Prostate gland (tissue), 2 donors: ENCODE measurements around the gene ERAS.
"Not testable (repeated sequence)": the region's sequence is repeated elsewhere in the genome, so short reads cannot be mapped to it uniquely, and the experiment has no call there.

Experiments used
- POLR2A ChIP-seq: fragments of 450-650 bp; IDR thresholded peaks from one replicate; pipeline ENCODE4 v1.6.1; 2016; ENCODE audit warnings: antibody characterized with exemption, mild to moderate bottlenecking
- POLR2AphosphoS5 ChIP-seq: sonication (generic); formaldehyde crosslinking; IDR thresholded peaks from one replicate; pipeline ENCODE4 v1.6.1; 2017; ENCODE audit warnings: antibody characterized with exemption
- TF ChIP-seq, protein P1 (sequence below), 4 experiments: fragments of 200-600 bp in 2 of 4; fragments of 450-650 bp in 2 of 4; sonication (generic) in 2 of 4; IDR thresholded peaks; 1 replicate in 3 of 4; 2 replicates in 1 of 4; pipeline ENCODE4 v1.5.1; 2016 to 2019; ENCODE audit warnings: antibody characterized with exemption in 4 of 4, mild to moderate bottlenecking in 2 of 4, moderate library complexity in 2 of 4

DNA sequence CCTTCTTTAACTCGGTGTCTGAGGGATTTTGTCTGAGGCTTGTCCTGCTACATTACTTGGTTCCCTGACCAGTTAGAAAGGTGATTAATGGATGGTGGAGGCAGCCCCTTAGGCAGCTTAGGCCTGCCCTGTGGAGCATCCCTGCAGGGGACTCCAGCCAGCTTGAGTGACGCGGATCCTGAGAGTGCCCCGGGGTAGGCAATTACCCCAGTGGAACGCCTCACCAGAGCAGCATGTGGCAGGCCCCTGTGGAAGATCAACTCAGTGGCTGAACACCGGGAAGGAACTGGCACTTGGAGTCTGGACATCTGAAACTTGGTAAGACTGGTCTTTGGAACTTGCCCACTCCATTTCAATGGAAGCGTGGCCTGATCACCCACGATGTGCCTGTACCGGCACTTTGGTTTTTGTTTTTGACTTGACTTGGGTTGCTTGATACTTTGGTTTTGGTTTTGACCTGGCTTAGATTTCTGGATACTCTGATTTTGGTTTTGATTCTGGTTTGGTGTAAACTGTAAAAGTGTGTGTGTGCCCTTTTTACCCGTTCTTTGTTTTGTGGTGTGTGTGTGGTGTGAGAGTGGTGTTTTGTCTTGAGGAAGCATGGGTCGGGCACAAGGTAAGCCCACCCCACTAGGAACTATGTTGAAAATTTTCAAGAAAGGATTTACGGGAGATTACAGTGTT is 27.9 kb downstream of the ERAS start:
- TF ChIP-seq, protein P1, sequence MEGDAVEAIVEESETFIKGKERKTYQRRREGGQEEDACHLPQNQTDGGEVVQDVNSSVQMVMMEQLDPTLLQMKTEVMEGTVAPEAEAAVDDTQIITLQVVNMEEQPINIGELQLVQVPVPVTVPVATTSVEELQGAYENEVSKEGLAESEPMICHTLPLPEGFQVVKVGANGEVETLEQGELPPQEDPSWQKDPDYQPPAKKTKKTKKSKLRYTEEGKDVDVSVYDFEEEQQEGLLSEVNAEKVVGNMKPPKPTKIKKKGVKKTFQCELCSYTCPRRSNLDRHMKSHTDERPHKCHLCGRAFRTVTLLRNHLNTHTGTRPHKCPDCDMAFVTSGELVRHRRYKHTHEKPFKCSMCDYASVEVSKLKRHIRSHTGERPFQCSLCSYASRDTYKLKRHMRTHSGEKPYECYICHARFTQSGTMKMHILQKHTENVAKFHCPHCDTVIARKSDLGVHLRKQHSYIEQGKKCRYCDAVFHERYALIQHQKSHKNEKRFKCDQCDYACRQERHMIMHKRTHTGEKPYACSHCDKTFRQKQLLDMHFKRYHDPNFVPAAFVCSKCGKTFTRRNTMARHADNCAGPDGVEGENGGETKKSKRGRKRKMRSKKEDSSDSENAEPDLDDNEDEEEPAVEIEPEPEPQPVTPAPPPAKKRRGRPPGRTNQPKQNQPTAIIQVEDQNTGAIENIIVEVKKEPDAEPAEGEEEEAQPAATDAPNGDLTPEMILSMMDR (IDR thresholded peaks at IDR 0.05), result not testable (repeated sequence)
- TF ChIP-seq POLR2A, POLR2AphosphoS5: not testable (repeated sequence)
